ENCODE results near the gene PLCG2.
"Not testable (repeated sequence)": the region's sequence is repeated elsewhere in the genome, so short reads cannot be mapped to it uniquely, and the experiment has no call there.

The PLCG2 gene

GRCh38 chr16:81734632-81735434 is 44.3 kb upstream of the PLCG2 start:
- H3K4me3 ChIP-seq (ENCODE audit: low read depth, low read length), result no peak overlapping the region
- DNase-seq (ENCODE audit: low read depth), result no peak
- no peak for TF ChIP-seq CTCF (IDR thresholded peaks at IDR 0.05; ENCODE audit: insufficient read depth, low read depth, low read length, missing control alignments)

- DNase-seq (ENCODE audit: low read depth), result peak; percentile 94
- TF ChIP-seq CTCF (IDR thresholded peaks at IDR 0.05; ENCODE audit: insufficient read depth, low read depth, low read length, missing control alignments), result peak; percentile 88
- H3K4me3 ChIP-seq (ENCODE audit: low read depth, low read length), result peak overlapping the region; percentile 54
Observed at GRCh38 chr16:81737885-81738536, 41.1 kb upstream of the PLCG2 start.

GRCh38 chr16:81738783-81739496 is 40.2 kb upstream of the PLCG2 start:
- H3K4me3 ChIP-seq (ENCODE audit: low read depth, low read length), result peak overlapping the region; percentile 54
- DNase-seq (ENCODE audit: low read depth), result peak; percentile 76
- no peak for TF ChIP-seq CTCF (IDR thresholded peaks at IDR 0.05; ENCODE audit: insufficient read depth, low read depth, low read length, missing control alignments)

- peak overlapping the region; percentile 54 for H3K4me3 ChIP-seq (ENCODE audit: low read depth, low read length)
- DNase-seq (ENCODE audit: low read depth), result peak; percentile 44
- TF ChIP-seq CTCF (IDR thresholded peaks at IDR 0.05; ENCODE audit: insufficient read depth, low read depth, low read length, missing control alignments), result no peak
Observed at GRCh38 chr16:81739503-81739902, 39.6 kb upstream of the PLCG2 start.

DNA sequence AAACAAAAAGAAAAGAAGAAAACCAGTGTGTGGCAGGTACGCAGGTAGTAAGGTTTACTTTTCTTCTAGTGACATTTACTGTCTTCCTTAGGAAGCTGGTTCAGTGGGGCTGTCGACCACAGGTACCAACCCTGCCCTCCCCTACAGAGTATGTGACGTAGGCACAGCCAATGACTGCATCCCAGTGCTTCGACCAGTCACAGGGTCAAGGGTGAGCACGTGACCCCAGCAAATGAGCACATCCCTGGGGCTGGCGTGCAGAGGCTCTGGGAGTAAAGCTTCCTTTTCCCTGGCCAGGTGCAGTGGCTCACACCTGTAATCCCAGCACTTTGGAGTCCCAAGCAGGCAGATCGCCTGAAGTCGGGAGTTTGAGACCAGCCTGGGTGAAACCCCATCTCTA is 38.9 kb upstream of the PLCG2 start:
- peak overlapping the region; percentile 54 for H3K4me3 ChIP-seq (ENCODE audit: low read depth, low read length)
- DNase-seq (ENCODE audit: low read depth), result peak; percentile 90

GRCh38 chr16:81741430-81741770 is 37.7 kb upstream of the PLCG2 start:
- H3K4me3 ChIP-seq (ENCODE audit: low read depth, low read length); DNase-seq (ENCODE audit: low read depth): not testable (repeated sequence)

More for the DNA sequence above, 38.9 kb upstream of the PLCG2 start:
- TF ChIP-seq CTCF (IDR thresholded peaks at IDR 0.05; ENCODE audit: insufficient read depth, low read depth, low read length, missing control alignments), result no peak

DNA sequence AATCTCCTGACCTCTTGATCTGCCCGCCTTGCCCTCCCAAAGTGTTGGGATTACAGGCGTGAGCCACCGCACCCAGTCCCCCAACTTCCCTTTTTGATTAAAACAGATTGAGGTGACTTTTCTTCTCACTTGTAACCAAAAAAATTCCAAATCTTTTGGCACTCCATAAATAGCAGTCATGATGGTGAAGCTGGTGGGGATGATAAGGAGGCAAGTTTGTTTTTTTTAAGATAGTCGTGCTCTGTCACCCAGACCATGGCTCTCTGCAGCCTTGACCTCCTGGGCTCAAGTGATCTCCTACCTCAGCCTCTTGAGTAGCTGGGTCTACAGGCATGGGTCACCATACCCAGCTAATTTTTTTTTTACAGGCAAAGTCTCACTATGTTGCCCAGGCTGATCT is 34.7 kb upstream of the PLCG2 start:
- no peak for TF ChIP-seq CTCF (IDR thresholded peaks at IDR 0.05; ENCODE audit: insufficient read depth, low read depth, low read length, missing control alignments)
- no peak for DNase-seq (ENCODE audit: low read depth)
- no peak overlapping the region for H3K4me3 ChIP-seq (ENCODE audit: low read depth, low read length)
